Ishikawa (cell line): ENCODE measurements around the gene COX6A2.

Source experiments
- CEBPB ChIP-seq: IDR thresholded peaks from 2 replicates; pipeline ENCODE4 v1.6.1; 2012
- EGR1 ChIP-seq: IDR thresholded peaks from 2 replicates; pipeline ENCODE4 v1.6.1; 2012
- EP300 ChIP-seq: IDR thresholded peaks from 2 replicates; pipeline ENCODE4 v1.6.1; 2012; ENCODE audit warnings: borderline replicate concordance
- FOXM1 ChIP-seq: IDR thresholded peaks from 2 replicates; pipeline ENCODE4 v1.6.1; 2012; ENCODE audit warnings: low read depth, borderline replicate concordance
- MAX ChIP-seq: IDR thresholded peaks from 2 replicates; pipeline ENCODE4 v1.6.1; 2012
- NFIC ChIP-seq: IDR thresholded peaks from 2 replicates; pipeline ENCODE4 v1.6.1; 2012
- RAD21 ChIP-seq: IDR thresholded peaks from 2 replicates; pipeline ENCODE4 v1.6.1; 2012; ENCODE audit warnings: low read depth
- REST ChIP-seq: IDR thresholded peaks from 2 replicates; pipeline ENCODE4 v1.6.1; 2012; ENCODE audit warnings: low read depth, mild to moderate bottlenecking
- TAF1 ChIP-seq: IDR thresholded peaks from 2 replicates; pipeline ENCODE4 v1.6.1; 2012; ENCODE audit warnings: low read depth, mild to moderate bottlenecking
- TCF12 ChIP-seq: IDR thresholded peaks from 2 replicates; pipeline ENCODE4 v1.6.1; 2012; ENCODE audit warnings: low read depth
- TEAD4 ChIP-seq: IDR thresholded peaks from 2 replicates; pipeline ENCODE4 v1.6.1; 2012
- USF1 ChIP-seq: IDR thresholded peaks from 2 replicates; pipeline ENCODE4 v1.6.1; 2012
- YY1 ChIP-seq: IDR thresholded peaks from 2 replicates; pipeline ENCODE4 v1.6.1; 2012; ENCODE audit warnings: low read depth
- ZBTB7A ChIP-seq: IDR thresholded peaks from 2 replicates; pipeline ENCODE4 v1.6.1; 2012; ENCODE audit warnings: low read depth

GRCh38 chr16:31393056-31393455, 35.1 kb downstream of the COX6A2 start, which contains the start of gene ITGAD:
- TF ChIP-seq YY1 (no peak), RAD21 (no peak), TCF12 (no peak), TAF1 (no peak), EP300 (no peak), FOXM1 (no peak), CEBPB (no peak), MAX (no peak), REST (no peak), EGR1 (no peak), TEAD4 (no peak), USF1 (no peak), ZBTB7A (no peak), NFIC (no peak)
